Left colon (tissue), 2 donors: Measurements from ENCODE around the gene PXMP4. TPM values are rescaled to one million over a fixed set of nuclear protein-coding genes. Genes with fewer than 3 reads are reported as not detected.

Experiments
- ATAC-seq: fragments of 200-7000 bp; cut with Tn5 transposase; one replicate; pipeline ENCODE4 v1.9.1; 2020; ENCODE audit warnings: mild to moderate bottlenecking, moderate library complexity
- DNase-seq, 2 donors: peaks; one replicate each; pipeline ENCODE4 v3.0.0-alpha.2; 2020
- intact Hi-C, 2 donors: fragments of 100-400 bp; cut with DNase I in 1 of 2; cut with micrococcal nuclease in 1 of 2; formaldehyde crosslinking; loops; one replicate each; pipeline versions ENCODE4 v1.11.2 to v1.14.0; 2022; cut with DNase I, micrococcal nuclease
- total RNA-seq, 2 donors: library from RNA; stranded (reverse); fragmentation: NEBNext Ultra II Directional; extraction: Animal tissue kit (Norgen Biotek cat#: 25700); gene quantifications; one replicate each; pipeline ENCODE4 v1.2.1, GENCODE V29; 2021
- donor health status: DM: no; HTN: no; CAD: no.
- donor health status: DM: yes; HTN: yes; CAD: no.

PXMP4 gene
- total RNA-seq, 2 donors from 2014 or later, result 13.4 to 22.2 TPM

GRCh38 chr20:33687993-33688937 is 31.8 kb downstream of the PXMP4 start:
- ATAC-seq, result no peak
- no peak for DNase-seq
- intact Hi-C loops, result no loop called here

DNA sequence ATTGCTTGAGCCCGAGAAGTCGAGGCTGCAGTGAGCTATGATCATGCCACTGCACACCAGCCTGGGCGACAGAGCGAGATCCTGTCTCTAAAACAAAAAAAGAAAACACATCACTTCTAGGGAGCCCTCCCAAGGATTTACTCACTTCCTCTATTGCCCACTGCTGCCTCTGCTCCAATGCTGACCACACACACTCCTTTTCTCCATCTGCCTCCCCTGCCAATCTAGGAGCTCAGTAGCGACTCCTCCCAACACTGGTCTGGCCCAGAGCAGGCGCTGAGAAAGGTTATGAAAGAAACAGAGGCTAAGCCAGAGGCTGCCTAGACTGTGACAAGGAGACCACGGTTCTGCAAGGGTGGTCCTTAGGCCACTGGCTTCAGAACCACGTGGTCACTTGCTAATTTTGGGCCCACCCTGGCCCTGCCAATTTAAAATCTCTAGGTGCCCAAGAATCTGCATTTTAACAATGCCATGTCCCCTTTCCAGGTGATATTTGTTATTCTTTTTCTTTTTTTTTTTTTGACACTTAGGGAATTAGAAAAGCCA is 32.7 kb downstream of the PXMP4 start:
- intact Hi-C loops, result no loop called here
- ATAC-seq (no peak), DNase-seq (no peak)

GRCh38 chr20:33686984-33687366 is 33.1 kb downstream of the PXMP4 start:
- DNase-seq (no peak), ATAC-seq (no peak)
- intact Hi-C loops, result no loop called here

GRCh38 chr20:33686100-33686983 is 33.8 kb downstream of the PXMP4 start, which contains the start of gene E2F1:
TSS of gene E2F1 (minus strand) at chr20:33686385. CDS start at chr20:33686264, 121 bp downstream.
- peak; percentile 94 to 97 for DNase-seq
- intact Hi-C loops, result no loop called here

DNA sequence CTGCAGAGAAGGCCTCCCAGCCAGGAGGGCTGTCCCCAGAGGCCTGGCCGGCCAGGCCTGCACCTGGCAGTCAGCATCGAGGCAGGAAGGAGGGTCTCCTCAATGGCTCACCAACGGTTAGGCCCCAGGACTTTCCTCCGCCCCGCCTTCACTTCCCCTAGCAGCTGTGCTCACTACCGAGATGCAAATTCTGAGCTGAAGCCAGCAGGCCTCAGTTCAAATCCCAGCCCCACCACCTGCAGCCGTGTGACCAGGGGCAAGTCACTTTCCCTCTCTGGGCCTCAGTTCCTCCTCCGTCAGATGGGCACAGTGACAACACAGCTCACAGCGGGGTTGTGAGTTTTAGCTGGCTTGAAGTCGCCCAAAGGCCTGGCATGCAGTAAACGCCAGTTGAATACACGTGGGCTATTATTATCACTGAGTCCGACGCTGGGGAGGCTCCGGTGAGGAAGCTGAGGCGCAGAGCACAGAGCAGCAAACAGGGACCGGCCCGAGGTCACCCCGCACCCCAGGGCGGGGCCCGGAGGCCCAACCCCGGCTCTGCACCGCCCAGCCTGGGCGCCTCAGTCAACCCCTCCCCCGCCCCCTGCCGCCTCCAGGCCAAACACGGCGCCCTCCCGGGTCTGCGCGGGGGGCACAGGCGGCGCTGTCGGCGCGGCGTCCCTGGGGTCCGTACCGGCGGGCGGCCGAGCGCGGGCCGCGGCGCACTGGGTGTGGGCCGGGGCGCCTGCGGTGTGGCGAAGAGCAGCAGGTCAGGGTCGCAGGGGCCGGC is 34.6 kb downstream of the PXMP4 start:
- peak; percentile 72 to 75 for DNase-seq
- intact Hi-C loops, result no loop called here
- ATAC-seq, result peak; percentile 72

More at GRCh38 chr20:33686100-33686983, 33.8 kb downstream of the PXMP4 start, which contains the start of gene E2F1:
- peak; percentile 93 for ATAC-seq

GRCh38 chr20:33684533-33685327 is 35.4 kb downstream of the PXMP4 start:
- no peak for DNase-seq

GRCh38 chr20:33681728-33682353 is 38.3 kb downstream of the PXMP4 start:
- no peak for DNase-seq
- no peak for ATAC-seq
- intact Hi-C loops, result no loop called here

More at GRCh38 chr20:33684533-33685327, 35.4 kb downstream of the PXMP4 start:
- intact Hi-C loops, result no loop called here
- peak; percentile 27 for ATAC-seq

DNA sequence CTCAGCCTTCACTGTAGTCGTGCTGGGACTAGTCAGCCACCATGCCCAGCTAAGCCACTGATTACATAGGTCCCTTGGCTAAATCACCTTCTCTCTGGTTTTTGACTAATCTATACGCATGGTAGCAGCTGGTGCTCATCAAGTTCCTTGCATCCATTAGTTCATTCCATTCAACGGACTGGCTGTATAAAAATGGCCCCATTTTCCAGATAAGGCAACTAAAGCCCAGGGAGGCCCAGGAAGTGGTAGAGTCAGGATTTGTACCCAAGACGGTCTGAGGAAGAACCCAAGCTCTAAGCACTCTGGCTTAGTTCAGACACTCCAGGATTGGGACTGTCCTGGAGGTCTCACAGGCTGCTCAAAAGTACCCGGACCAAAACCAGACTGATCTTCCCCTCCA is 38.8 kb downstream of the PXMP4 start:
- ATAC-seq, result no peak
- DNase-seq, result no peak
- intact Hi-C loops, result no loop called here

DNA sequence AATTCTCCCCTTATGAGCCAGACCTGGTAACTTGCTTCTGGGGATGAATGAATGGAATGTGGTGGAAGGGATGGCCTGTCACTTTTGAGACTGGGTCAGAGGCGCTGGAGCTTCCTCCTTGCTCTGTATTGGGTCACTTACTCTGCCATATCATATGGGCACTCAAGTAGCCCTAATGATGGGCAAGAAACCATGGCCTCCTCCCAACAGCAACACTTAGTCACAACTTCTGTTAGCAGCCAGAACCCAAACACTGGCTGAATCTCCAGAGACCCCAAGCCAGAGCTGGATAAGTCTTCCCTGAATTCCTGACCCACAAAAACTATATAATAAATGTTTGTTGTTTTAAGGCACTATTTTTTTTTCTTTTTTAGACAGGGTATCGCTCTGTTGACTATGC is 39.4 kb downstream of the PXMP4 start:
- intact Hi-C loops, result no loop called here
- no peak for ATAC-seq

DNA sequence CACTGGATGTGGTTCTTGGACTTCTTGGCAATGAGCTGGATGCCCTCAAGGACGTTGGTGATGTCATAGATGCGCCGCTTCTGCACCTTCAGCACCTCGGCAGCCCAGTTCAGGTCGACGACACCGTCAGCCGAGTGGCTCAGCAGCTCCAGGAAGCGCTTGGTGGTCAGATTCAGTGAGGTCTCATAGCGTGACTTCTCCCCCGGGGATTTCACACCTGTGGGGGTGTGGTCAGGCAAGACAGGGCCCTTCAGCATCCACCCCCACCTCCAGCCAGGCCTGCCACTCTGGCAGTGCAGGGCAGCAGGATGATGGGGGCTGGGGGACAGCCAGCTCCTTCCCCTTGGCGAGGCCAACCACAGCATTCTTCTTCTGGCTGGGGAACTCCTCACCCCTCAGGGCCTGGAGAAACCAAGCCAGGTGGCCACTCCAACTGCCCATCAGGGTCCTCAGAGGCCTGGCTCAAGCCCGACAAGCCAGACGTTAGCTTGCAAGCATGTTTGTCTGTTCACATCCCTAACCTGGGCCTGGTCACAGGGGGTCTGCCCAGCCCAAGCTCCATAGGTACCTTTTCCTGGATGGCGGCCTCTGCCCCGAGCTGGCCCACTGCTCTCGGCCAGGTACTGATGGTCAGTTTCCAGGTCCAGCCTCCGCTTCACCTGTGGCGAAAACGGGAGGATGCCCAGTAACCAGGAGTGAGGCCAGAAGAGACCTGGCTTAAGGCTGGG is 40.2 kb downstream of the PXMP4 start:
- ATAC-seq (no peak), DNase-seq (no peak)
- intact Hi-C loops, result no loop called here

More for the DNA sequence above, 39.4 kb downstream of the PXMP4 start:
- DNase-seq, result no peak

GRCh38 chr20:33677991-33678702 is 42.0 kb downstream of the PXMP4 start:
- DNase-seq, result no peak
- no peak for ATAC-seq
- intact Hi-C loops, result no loop called here

DNA sequence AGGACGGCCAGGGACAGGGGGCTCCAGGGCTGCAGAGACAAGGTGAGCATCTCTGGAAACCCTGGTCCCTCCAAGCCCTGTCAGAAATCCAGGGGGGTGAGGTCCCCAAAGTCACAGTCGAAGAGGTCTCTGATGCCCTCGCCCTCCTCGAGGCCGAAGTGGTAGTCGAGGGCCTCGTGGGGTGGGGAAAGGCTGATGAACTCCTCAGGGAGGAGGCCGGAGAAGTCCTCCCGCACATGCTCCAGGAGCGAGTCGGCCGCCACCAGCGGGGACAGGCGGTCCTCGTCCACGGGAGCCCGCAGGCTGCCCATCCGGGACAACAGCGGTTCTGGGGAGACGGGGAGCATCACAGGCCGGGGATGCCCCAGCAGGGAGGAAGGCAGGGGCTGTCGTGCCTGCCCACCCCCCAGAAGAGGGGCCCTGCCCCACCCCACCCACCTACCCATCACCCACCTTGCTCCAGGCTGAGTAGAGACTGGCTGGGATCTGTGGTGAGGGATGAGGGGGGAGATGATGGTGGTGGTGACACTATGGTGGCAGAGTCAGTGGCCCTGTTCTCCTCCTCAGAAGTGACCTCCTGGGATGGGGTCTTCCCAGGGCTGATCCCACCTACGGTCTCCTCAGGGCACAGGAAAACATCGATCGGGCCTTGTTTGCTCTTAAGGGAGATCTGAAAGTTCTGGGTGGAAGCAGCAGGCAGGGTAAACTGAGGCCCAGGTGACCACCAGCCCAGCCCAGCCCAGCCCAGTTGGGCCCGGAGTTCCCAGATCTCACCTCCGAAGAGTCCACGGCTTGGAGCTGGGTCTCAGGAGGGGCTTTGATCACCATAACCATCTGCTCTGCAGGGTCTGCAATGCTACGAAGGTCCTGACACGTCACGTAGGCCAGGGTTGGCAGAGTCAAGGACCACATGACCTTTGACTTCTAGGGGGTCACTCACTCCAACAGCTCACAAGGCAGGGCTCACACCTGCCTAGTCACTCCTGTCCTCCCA is 43.2 kb downstream of the PXMP4 start:
- DNase-seq (no peak), ATAC-seq (no peak)
- intact Hi-C loops, result no loop called here

GRCh38 chr20:33676121-33676520 is 44.0 kb downstream of the PXMP4 start:
- ATAC-seq, result no peak
- intact Hi-C loops, result no loop called here
- DNase-seq, result no peak

DNA sequence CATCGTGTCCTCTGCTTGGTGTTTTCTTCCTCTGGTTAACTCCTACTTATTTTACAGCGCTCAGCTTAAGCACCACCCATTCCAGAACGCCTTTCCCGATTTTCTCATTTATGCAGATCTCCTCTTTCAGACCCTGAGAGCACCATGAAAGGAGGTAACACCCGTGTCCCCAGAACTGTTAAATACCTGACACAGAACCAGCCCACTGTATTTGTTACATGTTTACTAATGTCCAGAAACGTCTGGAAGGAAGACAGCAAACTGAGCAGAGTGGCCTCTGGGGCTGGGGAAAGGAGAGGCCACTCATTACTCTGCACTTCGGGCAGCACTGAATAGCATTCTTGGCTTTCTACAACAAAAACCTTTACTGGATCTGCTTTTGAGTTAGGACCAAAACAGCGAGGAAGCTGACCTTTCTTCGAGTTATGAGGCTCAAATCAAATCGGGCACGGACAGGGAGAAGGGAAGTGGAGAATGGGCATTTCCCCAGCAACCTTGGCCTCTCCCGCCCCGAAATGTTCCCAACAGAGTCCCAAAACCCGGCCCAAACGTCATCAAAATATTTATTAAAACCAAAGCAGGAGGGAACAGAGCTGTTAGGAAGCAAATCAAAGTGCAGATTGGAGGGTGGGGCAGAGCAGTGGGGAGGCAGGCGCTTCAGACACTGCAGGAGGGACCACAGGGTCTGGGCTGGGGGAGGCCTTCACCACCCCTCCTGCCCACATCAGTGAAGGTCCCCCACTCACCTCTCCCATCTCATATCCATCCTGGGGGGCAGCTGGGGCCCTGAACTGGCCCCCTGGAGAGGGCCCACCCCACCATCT is 44.8 kb downstream of the PXMP4 start:
- DNase-seq (no peak), ATAC-seq (peak; percentile 49)
- intact Hi-C loops, result no loop called here
